ENCODE data around the gene RPRD1B. TPM values are rescaled to one million over a fixed set of nuclear protein-coding genes. Genes with fewer than 3 reads are reported as not detected.

Gene RPRD1B
- total RNA-seq = 84.7 TPM
- long read RNA-seq, transcript RPRD1B-201 (7 exons, 3,874 nt) = major isoform, 8 of 20 reads
- long read RNA-seq, transcript RPRD1B-205 (2 exons, 554 nt) = minor isoform, 5 of 20 reads
- long read RNA-seq, partial matches to known transcripts = 0 of 20 reads
- long read RNA-seq, other reads (novel, unspliced or antisense) = 7 of 20 reads

GRCh38 chr20:38033330-38034107 lies at the start of gene RPRD1B, which contains the start of gene TTI1:
TSS of gene RPRD1B (plus strand) at chr20:38033746. CDS start at chr20:38033948, 202 bp downstream.
TSS of gene TTI1 (minus strand) at chr20:38033456. CDS start at chr20:38013816, 19,640 bp downstream.
- peak; percentile 97 for ATAC-seq
- DNase-seq (ENCODE audit: missing footprints) = peak; percentile 96

GRCh38 chr20:37984018-37984785 lies 49.3 kb upstream of the RPRD1B start:
- peak; percentile 60 for ATAC-seq
- DNase-seq (ENCODE audit: missing footprints) = no peak
- intact Hi-C loops (cut with DNase I) = no loop called here

More at GRCh38 chr20:38033330-38034107, at the start of gene RPRD1B, which contains the start of gene TTI1:
- intact Hi-C loops (cut with DNase I) = no loop called here

GRCh38 chr20:37986044-37986858 lies 47.3 kb upstream of the RPRD1B start:
- ATAC-seq (no peak), DNase-seq (ENCODE audit: missing footprints) (no peak)
- intact Hi-C loops (cut with DNase I) = loop anchor here (5.0 kb wide), 1 partner anchor 171 kb away; no protein-coding TSS in a partner anchor

GRCh38 chr20:37986873-37987601 lies 46.5 kb upstream of the RPRD1B start:
- intact Hi-C loops (cut with DNase I) = loop anchor here (1.0 to 5.0 kb wide), 2 partner anchors 106 to 170 kb away; no protein-coding TSS in a partner anchor
- ATAC-seq (peak; percentile 69), DNase-seq (ENCODE audit: missing footprints) (peak; percentile 77)

GRCh38 chr20:37987602-37988290 lies 45.8 kb upstream of the RPRD1B start:
- no peak for DNase-seq (ENCODE audit: missing footprints)
- no peak for ATAC-seq
- intact Hi-C loops (cut with DNase I) = loop anchor here (1.0 to 5.0 kb wide), 2 partner anchors 106 to 170 kb away; no protein-coding TSS in a partner anchor

- DNase-seq (ENCODE audit: missing footprints) (no peak), ATAC-seq (no peak)
- intact Hi-C loops (cut with DNase I) = loop anchor here (5.0 kb wide), 1 partner anchor 169 kb away; no protein-coding TSS in a partner anchor
These were observed 45.1 kb upstream of the RPRD1B start for GRCh38 chr20:37988306-37988954.

GRCh38 chr20:37989601-37990295 lies 43.8 kb upstream of the RPRD1B start:
- DNase-seq (ENCODE audit: missing footprints) = no peak
- intact Hi-C loops (cut with DNase I) = loop anchor here (5.0 kb wide), 3 partner anchors 87 to 168 kb away; partner anchors contain the start of gene VSTM2L
- peak; percentile 27 for ATAC-seq

- ATAC-seq (peak; percentile 72), DNase-seq (ENCODE audit: missing footprints) (peak; percentile 86)
- intact Hi-C loops (cut with DNase I) = loop anchor here (5.0 kb wide), 2 partner anchors 88 to 143 kb away; partner anchors contain the start of gene VSTM2L
These were observed 42.9 kb upstream of the RPRD1B start for GRCh38 chr20:37990571-37991151.

GRCh38 chr20:37991157-37991866 lies 42.2 kb upstream of the RPRD1B start:
- intact Hi-C loops (cut with DNase I) = loop anchor here (5.0 kb wide), 2 partner anchors 89 to 144 kb away; partner anchors contain the start of gene VSTM2L
- DNase-seq (ENCODE audit: missing footprints) (no peak), ATAC-seq (no peak)

GRCh38 chr20:37991908-37992307 lies 41.6 kb upstream of the RPRD1B start:
- ATAC-seq (no peak), DNase-seq (ENCODE audit: missing footprints) (no peak)
- intact Hi-C loops (cut with DNase I) = loop anchor here (2.0 to 5.0 kb wide), 4 partner anchors 90 to 427 kb away; partner anchors contain the start of gene VSTM2L

- DNase-seq (ENCODE audit: missing footprints) (no peak), ATAC-seq (peak; percentile 74)
- intact Hi-C loops (cut with DNase I) = loop anchor here (1.0 to 5.0 kb wide), 5 partner anchors 91 to 428 kb away; partner anchors contain the start of gene VSTM2L
These were observed 40.6 kb upstream of the RPRD1B start for GRCh38 chr20:37992802-37993409.

GRCh38 chr20:37994512-37994911 lies 39.0 kb upstream of the RPRD1B start:
- intact Hi-C loops (cut with DNase I) = loop anchor here (5.0 kb wide), 2 partner anchors 92 to 147 kb away; partner anchors contain the start of gene VSTM2L
- ATAC-seq (no peak), DNase-seq (ENCODE audit: missing footprints) (no peak)

GRCh38 chr20:37995856-37996605 lies 37.5 kb upstream of the RPRD1B start:
- no peak for DNase-seq (ENCODE audit: missing footprints)
- intact Hi-C loops (cut with DNase I) = no loop called here
- no peak for ATAC-seq

All from Right ventricle myocardium inferior (tissue), 1 donor.